ENCODE results near the gene CFAP99. TPM values are rescaled to one million over a fixed set of nuclear protein-coding genes. Genes with fewer than 3 reads are reported as not detected.
"Not testable (repeated sequence)": the region's sequence is repeated elsewhere in the genome, so short reads cannot be mapped to it uniquely, and the experiment has no call there.

CFAP99 gene
- total RNA-seq, 1 donor from 2014 or later = not detected

DNA sequence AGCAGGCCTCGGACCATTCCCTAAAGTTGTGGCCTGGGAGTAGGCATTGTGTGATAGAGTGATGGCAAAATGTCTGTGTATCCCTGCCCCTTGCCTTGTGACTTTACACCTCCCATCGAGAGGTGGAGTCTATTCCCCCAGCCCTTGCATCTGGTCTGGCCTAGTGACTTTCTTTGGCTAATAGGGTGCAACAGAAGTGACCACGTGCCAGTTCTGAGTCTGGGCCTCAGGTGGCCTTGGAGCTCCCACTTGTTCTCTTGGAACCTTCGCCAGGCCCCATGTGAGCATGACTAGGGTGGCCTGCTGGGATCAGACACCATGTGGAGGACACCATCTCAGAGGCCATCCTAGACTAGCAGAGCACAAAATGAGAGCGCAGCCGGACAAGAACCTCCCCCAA, 46.3 kb downstream of the CFAP99 start:
- no peak for DNase-seq (ENCODE audit: low read depth)

DNA sequence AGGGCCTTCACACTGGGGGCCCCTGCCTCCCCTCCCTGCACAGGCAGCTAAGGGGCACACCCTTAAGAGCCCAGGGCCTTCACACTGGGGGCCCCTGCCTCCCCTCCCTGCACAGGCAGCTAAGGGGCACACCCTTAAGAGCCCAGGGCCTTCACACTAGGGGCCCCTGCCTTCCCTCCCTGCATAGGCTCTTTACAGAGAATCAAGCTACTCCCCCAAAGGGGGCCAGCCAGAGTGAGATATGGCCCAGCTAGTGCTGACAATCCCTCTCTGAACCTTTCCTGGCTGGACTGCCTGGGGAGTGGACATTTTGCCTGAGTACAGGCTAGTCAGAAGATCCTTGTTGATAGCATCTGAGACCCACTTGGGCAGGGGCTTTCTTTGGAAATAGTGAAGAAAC, 46.8 kb downstream of the CFAP99 start:
- not testable (repeated sequence) for DNase-seq (ENCODE audit: low read depth)

DNA sequence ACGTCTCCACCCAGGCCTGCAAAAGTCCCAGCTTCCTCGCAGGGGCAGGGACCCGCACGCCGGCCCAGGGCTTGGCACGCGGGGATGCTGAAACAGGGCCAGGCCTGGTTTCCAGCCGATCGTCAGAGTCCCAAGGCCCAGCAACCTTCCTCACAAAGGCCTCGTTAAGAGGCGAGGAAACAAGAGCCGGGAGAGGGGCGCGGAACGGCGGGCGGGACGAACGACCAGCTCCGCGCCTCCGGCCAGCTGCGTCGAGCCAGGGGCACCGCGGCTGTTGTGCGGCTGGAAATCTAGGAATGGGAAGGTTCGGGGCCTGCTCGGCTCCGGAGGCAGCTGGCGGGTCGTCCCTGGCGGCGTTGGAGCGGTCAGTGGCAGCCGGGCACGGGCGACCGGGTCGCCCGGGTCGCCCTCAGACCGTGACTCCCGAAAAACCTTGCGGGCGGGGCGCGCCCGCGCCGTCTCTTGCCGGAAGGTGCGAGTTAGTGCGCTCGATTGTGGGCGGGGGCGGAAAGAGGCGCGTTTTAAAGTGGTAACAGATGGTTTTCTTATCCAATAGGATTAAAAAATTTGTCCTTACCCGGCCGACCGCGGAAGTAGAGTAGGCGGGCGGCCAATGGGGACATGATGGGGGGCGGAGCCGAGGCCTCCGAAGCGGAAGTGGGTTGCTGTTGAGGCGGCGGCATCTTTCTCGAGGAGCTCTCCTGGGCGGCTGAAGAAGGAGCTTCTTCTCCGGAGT, 49.9 kb downstream of the CFAP99 start, which contains the start of gene RNF4:
TSS of gene RNF4 (plus strand) at position 651 of the 736 bp plus-strand sequence. CDS start 21,388 bp downstream, outside the sequence.
- DNase-seq (ENCODE audit: low read depth) = peak; percentile 97

DNA sequence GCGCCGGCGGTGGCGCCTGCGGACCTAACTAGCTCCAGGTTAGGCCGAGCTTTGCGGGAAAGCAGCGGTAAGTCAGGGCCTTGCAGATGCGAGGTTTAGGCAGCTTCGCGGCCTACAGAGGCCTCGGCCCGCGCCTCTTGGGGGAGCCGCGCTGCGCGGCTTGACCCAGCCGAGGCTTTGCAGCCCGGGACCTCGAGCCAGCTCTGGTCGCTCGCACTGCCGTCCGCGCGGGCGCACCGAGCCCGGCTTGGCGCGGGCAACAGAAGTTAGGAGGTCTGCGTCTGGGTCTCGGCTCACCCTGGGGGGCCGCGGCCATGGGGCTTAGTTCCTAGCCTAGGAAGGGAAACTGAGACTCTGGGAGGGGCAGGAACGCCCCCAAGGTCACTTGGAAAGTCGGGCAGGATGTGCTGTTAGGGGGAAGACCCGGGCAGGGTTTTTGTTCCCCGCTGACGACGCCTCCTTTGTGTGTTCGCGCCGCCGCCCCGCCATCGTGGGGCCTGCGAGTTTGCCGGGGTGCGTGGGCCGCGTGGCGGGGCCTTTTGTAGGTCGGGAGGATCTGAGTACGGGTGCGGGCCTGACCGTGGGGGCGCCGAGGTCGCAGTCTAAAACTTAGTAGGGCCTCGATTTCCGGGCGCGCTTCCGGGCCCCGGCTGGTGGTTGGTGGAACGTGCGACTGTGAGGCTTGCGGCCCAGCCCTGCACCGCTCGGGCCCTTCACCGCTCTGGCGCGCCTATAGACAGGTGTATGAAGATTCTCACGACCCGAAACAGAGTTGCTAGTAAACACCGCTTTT, 50.6 kb downstream of the CFAP99 start:
- peak; percentile 32 for DNase-seq (ENCODE audit: low read depth)

DNA sequence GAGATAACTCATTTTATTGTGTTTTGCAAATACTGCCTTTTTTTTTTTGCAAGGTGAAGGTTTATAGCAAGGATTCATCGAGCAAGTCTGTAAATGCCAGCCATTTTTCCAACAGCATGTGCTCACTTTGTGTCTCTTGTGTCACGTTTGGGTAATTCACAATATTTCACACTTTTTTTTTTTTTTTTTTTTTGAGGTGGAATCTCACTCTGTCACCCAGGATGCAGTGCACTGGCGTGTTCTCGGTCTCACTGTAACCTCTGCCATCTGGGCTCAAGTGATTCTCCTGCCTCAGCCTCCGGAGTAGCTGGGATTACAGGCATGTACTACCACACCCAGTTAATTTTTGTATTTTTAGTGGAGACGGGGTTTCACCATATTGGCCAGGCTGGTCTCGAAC, 52.0 kb downstream of the CFAP99 start:
- DNase-seq (ENCODE audit: low read depth) = no peak

DNA sequence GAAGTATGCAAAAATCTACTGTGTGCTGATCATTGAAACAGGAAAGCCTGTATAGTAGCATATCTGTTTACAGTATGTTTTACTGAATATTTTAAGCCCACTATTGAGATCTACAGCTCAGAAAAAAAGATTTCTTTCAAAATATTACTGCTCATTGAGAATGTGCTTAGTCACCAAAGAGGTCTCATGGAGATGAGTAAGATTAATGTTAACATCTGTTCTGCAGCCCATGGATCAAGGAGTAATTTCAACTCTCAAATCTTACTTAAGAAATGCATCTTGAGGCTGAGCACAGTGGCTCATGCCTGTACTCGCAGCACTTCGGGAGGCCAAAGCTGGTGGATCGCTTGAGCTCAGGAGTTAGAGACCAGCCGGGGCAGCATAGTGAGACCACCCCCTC, 53.4 kb downstream of the CFAP99 start:
- no peak for DNase-seq (ENCODE audit: low read depth)

DNA sequence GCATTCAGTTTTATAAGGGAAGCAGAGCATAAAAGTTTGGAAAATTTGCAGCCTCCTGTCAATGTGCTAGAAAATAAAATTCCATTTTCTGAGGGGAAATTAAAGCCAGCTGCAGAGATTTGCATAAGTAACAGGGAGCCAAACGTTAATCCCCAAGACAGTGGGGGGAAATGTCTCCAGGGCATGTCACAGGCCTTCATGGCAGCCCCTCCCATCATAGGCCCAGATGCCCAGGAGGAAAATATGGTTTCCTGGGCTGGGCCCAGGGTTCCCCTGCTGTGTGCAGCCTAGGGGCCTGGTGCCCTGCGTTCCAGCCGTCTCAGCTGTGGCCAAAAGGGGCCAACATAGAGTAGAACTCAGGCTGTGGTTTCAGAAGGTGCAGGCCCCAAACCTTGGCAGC, 59.5 kb downstream of the CFAP99 start:
- no peak for DNase-seq (ENCODE audit: low read depth)

DNA sequence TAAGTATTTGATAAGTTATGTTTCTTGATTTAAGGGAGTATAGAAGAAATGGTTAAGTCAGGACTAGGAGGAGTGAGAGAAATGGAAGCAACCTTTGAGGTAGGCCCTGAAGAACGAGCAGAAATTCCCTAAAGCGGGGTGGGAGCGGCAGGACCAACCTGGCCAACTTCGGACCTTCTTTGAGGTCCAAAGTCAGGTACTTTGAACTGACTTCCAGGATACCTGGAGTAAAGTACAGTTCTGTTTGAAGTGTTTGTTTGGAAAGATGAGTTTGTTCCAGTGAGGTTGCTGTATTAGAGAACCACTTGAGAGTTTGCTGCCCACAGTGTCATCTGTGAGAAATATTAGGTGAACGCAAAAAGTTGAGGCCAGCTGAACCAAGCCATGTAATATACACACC, 61.9 kb downstream of the CFAP99 start:
- no peak for DNase-seq (ENCODE audit: low read depth)

DNA sequence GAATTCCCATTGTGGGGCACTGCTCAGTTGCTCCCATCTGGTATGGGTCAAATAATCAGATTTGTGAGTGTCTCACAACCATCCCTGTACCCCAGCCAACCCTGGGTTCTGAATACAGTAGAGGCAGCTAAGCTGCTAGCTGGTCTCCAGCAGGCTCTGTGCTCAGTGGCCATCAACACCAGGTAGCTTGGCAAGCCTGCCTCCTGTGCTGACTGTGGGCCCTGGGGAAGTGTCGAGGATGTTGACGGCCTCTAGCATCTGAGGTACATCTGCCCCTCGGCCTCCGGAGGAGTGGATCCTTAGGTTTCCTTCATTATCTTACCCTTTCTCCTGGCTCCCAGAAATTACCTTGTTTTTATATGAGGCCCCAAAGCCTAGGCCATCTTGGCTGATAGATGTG, 63.4 kb downstream of the CFAP99 start:
- DNase-seq (ENCODE audit: low read depth) = no peak

DNA sequence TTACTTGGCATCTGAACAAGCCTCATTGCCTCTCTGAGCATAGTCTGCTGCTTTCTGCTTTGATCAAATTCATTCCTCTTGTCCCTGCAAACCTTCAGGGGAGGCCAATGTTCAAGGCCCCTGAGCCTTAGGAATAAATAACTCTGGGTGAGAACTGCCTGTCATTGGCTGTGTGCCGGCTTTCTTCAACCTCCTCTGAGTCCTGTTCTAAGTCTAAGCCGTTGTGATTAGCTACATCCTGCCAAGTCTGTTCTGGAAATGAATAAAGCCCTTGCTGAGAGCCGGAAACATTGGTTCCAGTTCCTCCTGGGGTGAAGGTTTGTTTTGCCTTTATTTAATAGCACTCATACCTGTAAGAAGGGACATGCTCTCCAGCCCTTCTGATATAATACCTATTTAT, 63.9 kb downstream of the CFAP99 start:
- DNase-seq (ENCODE audit: low read depth) = no peak

DNA sequence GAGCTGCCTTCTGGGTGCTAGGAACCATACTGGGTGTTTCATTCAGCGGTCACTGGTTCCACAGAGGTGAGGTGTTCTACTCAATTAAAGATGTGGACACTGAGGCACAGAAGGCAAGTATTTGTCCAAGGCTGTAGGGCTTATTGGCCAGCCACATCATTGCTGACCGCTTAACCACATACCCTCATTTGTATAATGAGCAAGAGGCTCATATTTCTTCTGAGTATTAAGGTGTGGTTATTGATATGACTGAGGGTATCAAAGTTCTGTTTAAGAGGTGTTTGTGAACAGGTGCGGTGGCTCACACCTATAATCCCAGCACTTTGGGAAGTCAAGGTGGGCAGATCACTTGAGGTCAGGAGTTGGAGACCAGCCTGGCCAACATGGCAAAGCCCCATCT, 64.5 kb downstream of the CFAP99 start:
- no peak for DNase-seq (ENCODE audit: low read depth)

DNA sequence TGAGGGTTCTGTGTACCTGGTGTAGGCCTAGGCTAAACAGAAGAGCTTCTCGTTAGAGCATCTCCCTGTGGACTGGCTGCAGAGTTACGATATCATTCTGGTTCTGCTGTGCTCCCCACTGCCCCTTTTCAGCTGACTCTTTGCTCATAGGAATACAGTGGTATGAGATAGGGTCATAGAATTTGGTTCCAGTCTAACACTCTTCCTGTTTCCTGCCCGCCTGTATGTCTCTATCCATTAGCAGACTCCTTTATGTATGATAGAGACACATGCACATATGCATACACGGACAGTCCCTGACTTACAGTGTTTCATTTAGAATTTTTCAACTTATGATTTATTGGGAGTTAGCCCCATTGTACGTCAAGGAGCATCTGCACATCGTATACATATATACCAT, 65.4 kb downstream of the CFAP99 start:
- no peak for DNase-seq (ENCODE audit: low read depth)

DNA sequence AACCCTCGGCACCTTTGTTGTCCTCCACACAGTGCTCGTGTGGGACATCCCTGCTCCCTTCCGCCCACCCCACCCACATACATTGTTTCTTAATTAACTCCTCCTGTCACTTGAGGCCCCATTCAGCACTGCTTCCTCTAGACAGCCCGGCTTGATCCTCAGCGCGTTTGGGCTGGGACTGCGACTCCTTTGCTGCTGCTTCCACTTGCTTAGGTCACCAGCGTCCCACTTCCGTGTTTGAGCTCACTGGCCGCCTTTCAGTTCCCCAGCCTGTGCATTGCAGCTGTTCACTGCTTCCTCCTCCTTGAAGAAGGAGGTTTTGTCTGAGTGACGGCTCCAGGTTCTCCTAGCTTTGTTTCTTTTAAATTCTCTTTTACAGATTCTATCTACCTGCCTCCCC, 66.2 kb downstream of the CFAP99 start:
- DNase-seq (ENCODE audit: low read depth) = peak; percentile 87

DNA sequence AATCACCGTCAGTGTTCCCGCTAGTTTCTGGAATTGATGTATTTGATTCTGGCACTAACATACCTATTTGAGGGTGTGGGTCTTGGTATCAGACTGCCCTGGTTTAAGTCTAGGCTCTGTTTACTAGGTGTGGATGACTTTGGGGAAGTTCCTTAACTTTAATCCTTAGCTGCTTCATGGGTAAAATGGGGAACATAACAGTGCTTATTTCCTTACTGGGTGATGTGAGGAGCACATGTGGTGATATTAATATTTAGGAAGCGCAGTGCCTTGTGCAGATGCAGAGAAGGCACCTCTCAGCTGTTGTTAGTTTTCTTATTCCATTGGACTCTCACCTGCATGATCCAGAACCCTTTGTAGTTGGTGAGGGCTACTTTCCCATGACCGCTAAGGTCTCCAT, 67.2 kb downstream of the CFAP99 start:
- DNase-seq (ENCODE audit: low read depth) = no peak

DNA sequence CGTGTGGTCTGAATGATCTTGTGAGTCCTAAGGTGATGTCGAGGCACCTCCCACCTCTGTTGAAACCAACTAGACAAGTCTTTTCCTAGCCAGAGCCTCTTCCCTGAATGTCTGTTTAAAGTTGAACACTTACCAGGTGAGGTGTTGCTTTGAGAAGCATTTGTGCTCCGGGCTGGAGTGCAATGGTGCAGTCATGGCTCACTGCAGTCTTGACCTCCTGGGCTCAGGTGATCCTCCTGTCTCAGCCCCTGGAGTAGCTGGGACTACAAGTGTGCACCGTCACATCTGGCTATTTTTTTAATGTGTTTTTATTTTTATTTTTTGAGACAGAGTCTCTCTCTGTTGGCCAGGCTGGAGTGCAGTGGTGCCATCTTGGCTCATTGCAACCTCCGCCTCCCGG, 68.2 kb downstream of the CFAP99 start:
- DNase-seq (ENCODE audit: low read depth) = no peak

DNA sequence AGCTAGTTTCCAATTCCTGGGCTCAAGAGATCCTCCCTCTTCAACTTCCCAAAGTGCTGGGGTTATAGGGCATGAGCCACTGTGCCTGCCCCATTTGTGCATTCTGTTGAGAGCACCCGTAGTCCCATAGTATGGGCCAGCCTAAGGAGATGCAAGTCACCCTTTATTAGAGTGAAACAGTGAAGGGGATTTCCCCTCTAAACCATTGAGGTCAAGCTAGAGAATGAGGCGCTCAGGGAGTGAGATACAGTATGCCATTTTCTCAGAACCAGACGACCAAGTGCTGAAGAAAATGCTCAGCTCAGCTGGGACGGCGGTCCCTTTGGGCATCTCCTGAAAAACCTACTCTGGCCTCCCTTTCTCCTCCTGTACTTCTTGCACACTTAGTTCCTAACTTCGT, 68.9 kb downstream of the CFAP99 start:
- no peak for DNase-seq (ENCODE audit: low read depth)

DNA sequence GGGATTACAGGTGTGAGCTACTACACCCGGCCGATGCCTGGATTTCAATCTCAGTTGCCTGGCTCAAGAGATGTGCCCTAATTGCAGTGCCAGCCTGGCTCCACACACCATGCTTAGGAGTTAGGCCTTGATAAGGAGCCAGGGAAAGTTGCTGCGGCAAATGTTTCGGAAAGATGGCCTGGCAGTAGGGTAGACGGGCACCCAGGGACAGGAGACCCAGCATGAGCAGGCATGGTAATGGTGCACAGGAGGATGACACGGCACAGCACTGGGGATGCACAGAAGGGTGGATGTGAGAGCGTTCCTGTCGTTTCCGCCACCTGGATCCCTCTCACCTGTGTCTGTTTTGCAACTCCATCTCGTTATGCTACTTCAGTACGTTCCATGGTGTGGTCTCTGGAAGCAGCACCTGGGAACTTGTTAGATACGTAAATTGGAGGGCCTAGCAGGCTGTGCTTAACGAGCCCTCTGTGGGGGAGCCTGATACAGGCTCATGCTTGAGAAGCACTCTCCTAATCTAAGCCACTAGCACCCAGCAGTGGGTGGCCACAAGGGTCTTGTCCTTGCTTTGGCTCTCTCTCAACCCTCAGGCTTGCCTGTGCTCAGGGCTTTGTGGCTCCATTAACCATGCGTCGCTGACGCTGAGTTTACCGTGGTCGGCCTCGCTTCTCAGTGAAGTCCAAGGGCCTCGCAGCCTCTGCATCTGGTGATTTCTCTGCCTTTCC, 70.5 kb downstream of the CFAP99 start:
- DNase-seq (ENCODE audit: low read depth) = no peak

DNA sequence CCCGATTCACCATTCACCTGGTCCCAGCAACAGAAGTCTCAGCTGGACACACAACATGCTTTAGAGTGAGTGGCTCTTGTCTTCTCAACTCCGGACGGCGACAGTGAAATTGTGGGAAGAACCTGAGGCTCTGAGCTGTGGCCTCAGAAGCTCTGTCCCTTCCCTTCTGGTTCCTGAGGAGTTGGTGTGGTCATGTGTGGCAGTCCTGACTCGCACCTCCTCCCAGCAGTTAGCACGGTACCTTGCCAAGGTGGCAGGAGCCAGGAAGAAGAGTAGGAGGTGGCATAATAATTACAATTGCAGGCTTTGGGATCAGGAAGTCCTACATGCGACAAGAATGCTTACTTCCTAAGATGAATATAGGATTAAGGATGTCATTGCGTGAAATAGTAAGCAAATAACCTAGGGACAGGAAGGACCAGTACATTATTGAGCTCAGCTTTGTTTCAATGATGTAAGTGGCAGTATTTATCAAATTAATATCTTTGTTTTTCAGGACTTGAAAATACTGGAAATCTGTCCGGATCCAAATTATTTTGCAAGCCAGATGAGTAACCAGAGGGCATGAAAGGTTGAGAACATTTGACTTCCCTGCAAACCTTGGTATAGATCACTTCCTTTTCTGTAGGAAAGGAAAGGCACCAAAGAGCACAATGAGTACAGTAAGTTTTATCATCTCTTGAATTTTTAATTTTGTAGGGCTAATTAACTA, 71.2 kb downstream of the CFAP99 start:
- no peak for DNase-seq (ENCODE audit: low read depth)

DNA sequence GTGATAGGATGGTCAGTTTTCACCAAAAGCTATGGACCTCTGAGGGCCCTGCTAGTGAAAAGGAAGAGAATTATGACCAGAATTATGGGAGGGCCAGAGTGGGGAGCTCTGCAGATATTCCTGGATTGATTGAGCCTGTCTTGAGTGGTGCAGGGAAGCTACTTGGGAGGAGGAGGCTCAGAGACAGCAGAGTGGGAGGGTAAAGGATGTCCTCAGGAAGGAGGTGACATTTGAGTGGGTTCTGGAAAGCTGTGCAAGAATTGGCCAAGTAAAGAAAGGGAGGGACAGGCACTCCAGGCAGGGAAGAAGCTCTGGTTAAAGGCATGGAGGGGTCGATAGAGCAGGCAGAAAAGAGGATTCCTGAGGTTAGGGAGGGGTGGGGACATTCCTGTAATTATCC, 74.2 kb downstream of the CFAP99 start:
- no peak for DNase-seq (ENCODE audit: low read depth)

DNA sequence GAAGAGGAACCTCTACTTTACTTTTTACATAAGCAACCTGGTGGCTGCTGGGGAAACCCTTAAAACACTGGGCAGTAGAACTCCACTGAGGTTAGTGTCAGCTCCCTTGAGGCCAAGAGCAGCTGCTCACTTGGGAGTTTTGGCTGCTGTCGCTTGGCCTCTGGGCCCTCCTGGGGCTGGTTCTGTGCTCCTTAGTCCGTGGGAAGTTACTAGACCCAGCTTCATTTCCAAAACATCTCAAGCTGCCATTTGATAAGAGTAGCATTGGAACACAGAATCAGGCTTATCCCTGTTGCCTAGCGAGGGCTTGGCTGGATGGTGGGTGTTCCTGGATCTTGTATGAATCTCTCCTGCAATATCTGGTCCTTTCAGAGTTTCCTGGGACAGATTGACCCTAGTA, 76.2 kb downstream of the CFAP99 start:
- no peak for DNase-seq (ENCODE audit: low read depth)

DNA sequence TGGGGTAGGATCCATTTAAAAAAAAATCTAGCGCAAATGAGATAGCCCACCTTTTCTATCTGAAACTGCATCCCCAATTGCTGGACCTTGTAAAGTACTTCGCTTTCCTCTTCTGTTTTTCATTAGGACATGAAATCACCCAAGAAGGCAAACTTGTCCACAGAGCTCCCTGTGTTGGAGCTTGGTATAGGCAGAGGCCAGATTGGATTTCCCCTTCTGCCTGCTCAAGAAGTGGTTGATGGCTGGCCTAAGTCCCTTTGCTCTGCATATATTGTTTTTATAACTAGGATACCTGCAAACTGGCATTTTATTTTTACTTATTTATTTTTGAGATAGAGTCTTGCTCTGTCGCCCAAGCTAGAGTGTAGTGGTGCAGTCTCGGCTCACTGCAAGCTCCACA, 78.6 kb downstream of the CFAP99 start:
- DNase-seq (ENCODE audit: low read depth) = no peak
